Mesendoderm (in vitro differentiated cells): ENCODE measurements around the gene SAPCD1.

Source experiments
- DNase-seq: peaks from one replicate; pipeline ENCODE4 v3.0.0; 2013
- H2AK5ac ChIP-seq: 2 replicates; pipeline ENCODE4 v1.6.1; 2013; ENCODE audit warnings: low read length, inconsistent platforms
- H2BK120ac ChIP-seq: 2 replicates; pipeline ENCODE4 v1.6.1; 2013; ENCODE audit warnings: low read depth, mild to moderate bottlenecking, low read length, moderate library complexity, mixed read lengths
- H2BK15ac ChIP-seq: replicated peaks from 2 replicates; pipeline ENCODE4 v1.6.1; 2013; ENCODE audit warnings: low read depth, mild to moderate bottlenecking, moderate library complexity
- H2BK5ac ChIP-seq: 2 replicates; pipeline ENCODE4 v1.6.1; 2013; ENCODE audit warnings: low read length, inconsistent platforms
- H3K18ac ChIP-seq: 2 replicates; pipeline ENCODE4 v1.6.1; 2013; ENCODE audit warnings: mild to moderate bottlenecking, low read length, mixed read lengths
- H3K23ac ChIP-seq: one replicate; pipeline ENCODE4 v1.6.1; 2013; ENCODE audit warnings: low read length
- H3K27ac ChIP-seq: 2 replicates; pipeline ENCODE4 v1.5.1; 2013; ENCODE audit warnings: low read depth, mild to moderate bottlenecking, inconsistent platforms, low read length, moderate library complexity
- H3K27me3 ChIP-seq: 2 replicates; pipeline ENCODE4 v1.6.1; 2013; ENCODE audit warnings: low read length, control low read depth, mild to moderate bottlenecking, inconsistent platforms; ENCODE audit not compliant: insufficient read depth, poor library complexity
- H3K36me3 ChIP-seq: 2 replicates; pipeline ENCODE4 v1.6.1; 2013; ENCODE audit warnings: low read length, inconsistent platforms; ENCODE audit not compliant: control insufficient read depth, insufficient read depth
- H3K4ac ChIP-seq: one replicate; pipeline ENCODE4 v1.6.1; 2013; ENCODE audit warnings: low read depth, mild to moderate bottlenecking, low read length, moderate library complexity
- H3K4me1 ChIP-seq: 2 replicates; pipeline ENCODE4 v1.6.1; 2013; ENCODE audit warnings: low read depth, low read length, inconsistent platforms; ENCODE audit not compliant: control insufficient read depth
- H3K4me2 ChIP-seq: 2 replicates; pipeline ENCODE4 v1.6.1; 2013; ENCODE audit warnings: low read length
- H3K4me3 ChIP-seq: 2 replicates; pipeline ENCODE4 v1.5.1; 2013; ENCODE audit warnings: mild to moderate bottlenecking, low read length
- H3K56ac ChIP-seq: one replicate; pipeline ENCODE4 v1.6.1; 2013; ENCODE audit warnings: low read length
- H3K79me1 ChIP-seq: 2 replicates; pipeline ENCODE4 v1.6.1; 2013; ENCODE audit warnings: low read length, inconsistent platforms
- H3K79me2 ChIP-seq: 2 replicates; pipeline ENCODE4 v1.6.1; 2013; ENCODE audit warnings: mild to moderate bottlenecking, low read length; ENCODE audit not compliant: control insufficient read depth, insufficient read depth
- H3K9ac ChIP-seq: 2 replicates; pipeline ENCODE4 v1.6.1; 2013; ENCODE audit warnings: low read length, inconsistent platforms
- H4K5ac ChIP-seq: one replicate; pipeline ENCODE4 v1.6.1; 2013; ENCODE audit warnings: low read length
- H4K8ac ChIP-seq: one replicate; pipeline ENCODE4 v1.6.1; 2013; ENCODE audit warnings: low read depth, mild to moderate bottlenecking, control low read depth, low read length, moderate library complexity
- WGBS: extraction: QIAGEN DNeasy Blood & Tissue Kit; methylation state at CpG from one replicate; pipeline ENCODE4 v1.1.7; 2013; ENCODE audit warnings: low lambda C conversion rate, missing lambda C conversion rate; ENCODE audit not compliant: insufficient coverage; ENCODE audit errors: extremely low coverage; 5-methylcytosine and 5-hydroxymethylcytosine counted together

The SAPCD1 gene

DNA sequence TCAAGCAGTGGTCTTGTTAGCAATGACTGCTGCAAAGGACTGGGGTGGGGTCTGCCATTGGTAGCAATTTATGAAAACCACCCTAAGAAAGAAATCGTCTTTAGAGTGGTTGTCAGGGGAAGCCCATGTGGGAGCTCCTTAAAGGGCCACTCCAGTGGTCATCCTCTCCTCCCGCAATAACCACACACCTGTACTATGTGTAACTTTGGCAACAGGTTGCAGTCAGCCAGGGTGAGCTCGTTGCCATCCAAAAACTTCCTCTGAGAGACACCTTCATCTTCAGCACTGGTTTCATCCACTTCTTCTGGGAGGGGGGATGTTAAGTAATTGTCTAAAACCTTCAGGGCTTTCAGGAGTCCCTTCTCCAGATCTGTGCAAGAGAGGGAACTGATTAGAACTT lies 30.4 kb upstream of the SAPCD1 start:
- H3K4ac ChIP-seq = no peak overlapping the region
- no peak for DNase-seq
- no peak overlapping the region for H3K18ac ChIP-seq
- H2BK5ac ChIP-seq = no peak overlapping the region
- H3K23ac ChIP-seq = no peak overlapping the region
- H4K5ac ChIP-seq = no peak overlapping the region
- peaks cover 18% of the 10 kb centered on the region for H3K36me3 ChIP-seq
- H2AK5ac ChIP-seq = no peak overlapping the region
- no peak overlapping the region for H3K27ac ChIP-seq
- H3K79me1 ChIP-seq = peaks cover 21% of the 10 kb centered on the region
- no peak overlapping the region for H3K4me2 ChIP-seq
- H3K4me1 ChIP-seq = peaks cover 12% of the 10 kb centered on the region
- H4K8ac ChIP-seq = no peak overlapping the region
- H3K27me3 ChIP-seq = no peaks in the 10 kb centered on the region
- H2BK120ac ChIP-seq = no peak overlapping the region
- H3K4me3 ChIP-seq = no peak overlapping the region
- H3K79me2 ChIP-seq = peaks cover 32% of the 10 kb centered on the region
- no peak overlapping the region for H3K9ac ChIP-seq
- WGBS = no CpG with 5 or more reads among the region's 3 CpGs
- H3K56ac ChIP-seq = no peak overlapping the region
- no peak overlapping the region for H2BK15ac ChIP-seq

DNA sequence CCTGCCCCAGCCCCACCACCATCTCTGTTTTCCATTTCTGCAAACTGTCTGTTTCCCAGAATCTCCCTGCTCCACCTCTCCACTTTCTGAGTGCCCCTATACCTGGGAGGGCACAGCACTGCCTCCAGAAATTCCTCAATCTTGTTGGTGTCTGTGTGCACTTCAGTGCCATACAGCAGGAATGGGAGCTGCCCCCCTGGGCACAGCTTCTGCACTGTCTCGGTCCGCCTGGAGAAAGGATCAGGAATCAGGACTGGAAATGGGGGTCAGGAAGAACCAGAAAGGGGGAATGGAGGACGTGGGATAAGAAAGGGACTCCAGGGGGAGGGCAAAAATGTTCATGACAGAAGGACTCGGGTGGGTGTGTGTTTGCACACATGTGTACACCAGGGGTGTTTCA lies 28.7 kb upstream of the SAPCD1 start:
- no CpG with 5 or more reads among the region's 4 CpGs for WGBS
- H3K36me3 ChIP-seq = peaks cover 16% of the 10 kb centered on the region
- no peak overlapping the region for H3K18ac ChIP-seq
- H2BK120ac ChIP-seq = no peak overlapping the region
- H3K79me2 ChIP-seq = peaks cover 29% of the 10 kb centered on the region
- no peak overlapping the region for H3K4ac ChIP-seq
- H3K4me2 ChIP-seq = no peak overlapping the region
- H3K9ac ChIP-seq = peak overlapping the region; percentile 100
- peak overlapping the region; percentile 99 for H3K56ac ChIP-seq
- no peak overlapping the region for H4K5ac ChIP-seq
- H3K27me3 ChIP-seq = no peaks in the 10 kb centered on the region
- H2AK5ac ChIP-seq = peak overlapping the region; percentile 80
- peaks cover 20% of the 10 kb centered on the region for H3K4me1 ChIP-seq
- H3K27ac ChIP-seq = no peak overlapping the region
- no peak overlapping the region for H3K4me3 ChIP-seq
- H4K8ac ChIP-seq = no peak overlapping the region
- no peak for DNase-seq
- H2BK5ac ChIP-seq = no peak overlapping the region
- H3K23ac ChIP-seq = no peak overlapping the region
- H3K79me1 ChIP-seq = peaks cover 13% of the 10 kb centered on the region
- H2BK15ac ChIP-seq = no peak overlapping the region

DNA sequence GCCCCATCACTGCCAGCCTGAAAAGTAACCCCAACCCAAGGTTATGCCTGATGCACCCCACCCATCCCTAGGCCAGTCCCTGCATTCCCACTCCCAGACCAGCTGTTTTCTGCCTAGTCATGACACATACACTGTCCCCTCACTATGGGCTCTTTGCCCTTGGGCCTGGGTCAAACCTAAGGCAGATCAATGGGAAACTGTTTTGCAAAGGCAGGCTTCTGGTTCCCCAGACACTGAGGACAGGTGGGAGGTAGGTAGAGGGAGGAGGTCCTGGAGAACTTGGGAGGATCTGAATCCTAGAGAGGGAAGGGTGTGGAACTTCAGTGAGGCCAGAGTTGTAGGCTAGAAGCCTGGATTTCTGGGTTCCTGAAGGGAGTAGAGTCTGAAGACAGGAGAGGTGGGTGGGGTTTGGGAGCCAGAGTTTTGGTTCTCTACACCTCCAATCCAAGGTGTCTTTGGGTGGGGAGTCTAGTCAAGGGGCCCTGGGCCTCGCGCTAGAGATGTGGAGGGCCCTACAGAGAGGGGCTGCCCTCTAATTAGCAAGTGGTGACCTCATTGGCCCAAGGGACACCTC lies 28.1 kb upstream of the SAPCD1 start:
- peaks cover 22% of the 10 kb centered on the region for H3K4me1 ChIP-seq
- H3K56ac ChIP-seq = peak overlapping the region; percentile 99
- peaks cover 16% of the 10 kb centered on the region for H3K36me3 ChIP-seq
- peak overlapping the region; percentile 18 for H3K27ac ChIP-seq
- peaks cover 28% of the 10 kb centered on the region for H3K79me2 ChIP-seq
- no peak for DNase-seq
- H2BK120ac ChIP-seq = no peak overlapping the region
- H3K79me1 ChIP-seq = peaks cover 11% of the 10 kb centered on the region
- no peak overlapping the region for H3K4ac ChIP-seq
- peak overlapping the region; percentile 6 for H2BK5ac ChIP-seq
- peak overlapping the region; percentile 8 for H3K18ac ChIP-seq
- H3K9ac ChIP-seq = peak overlapping the region; percentile 100
- peak overlapping the region; percentile 80 for H2AK5ac ChIP-seq
- no peak overlapping the region for H4K8ac ChIP-seq
- no CpG with 5 or more reads among the region's 2 CpGs for WGBS
- no peak overlapping the region for H4K5ac ChIP-seq
- no peak overlapping the region for H3K23ac ChIP-seq
- H3K27me3 ChIP-seq = no peaks in the 10 kb centered on the region
- H3K4me3 ChIP-seq = peak overlapping the region; percentile 3
- peak overlapping the region; percentile 93 for H3K4me2 ChIP-seq
- no peak overlapping the region for H2BK15ac ChIP-seq

DNA sequence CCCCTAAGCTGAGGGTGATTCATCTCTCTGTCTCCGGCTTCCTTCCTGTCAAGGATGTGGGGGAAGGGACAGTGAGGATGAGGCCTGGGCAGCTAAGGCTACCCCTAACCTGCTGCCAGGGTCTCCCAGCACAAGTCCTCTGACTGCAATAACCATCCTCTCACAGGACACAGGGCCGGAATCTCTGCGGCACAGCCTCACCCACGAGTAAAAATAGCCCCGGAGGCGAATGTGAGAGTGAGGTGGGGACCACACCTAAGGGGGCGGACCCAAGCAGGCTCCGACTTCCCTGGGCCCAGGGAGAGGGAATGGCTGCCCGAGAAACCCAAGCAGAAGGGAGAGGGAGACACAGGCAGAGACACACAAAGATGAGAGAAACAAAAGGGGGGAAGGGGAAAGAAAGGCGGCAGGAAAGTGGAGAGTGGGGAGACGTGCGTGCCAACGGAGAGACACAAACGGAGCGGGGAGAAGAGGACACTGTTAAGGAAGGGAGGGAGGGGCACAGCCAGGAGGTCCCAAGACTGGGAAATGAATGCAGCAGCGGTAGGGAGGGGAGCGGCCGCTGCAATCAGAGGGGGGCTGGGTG lies 27.5 kb upstream of the SAPCD1 start:
- peak overlapping the region; percentile 99 for H3K56ac ChIP-seq
- peak overlapping the region; percentile 40 for H3K18ac ChIP-seq
- H3K79me2 ChIP-seq = peaks cover 28% of the 10 kb centered on the region
- H3K36me3 ChIP-seq = peaks cover 16% of the 10 kb centered on the region
- no peak overlapping the region for H2BK120ac ChIP-seq
- no peak overlapping the region for H2AK5ac ChIP-seq
- H3K9ac ChIP-seq = peak overlapping the region; percentile 100
- H3K4me2 ChIP-seq = peak overlapping the region; percentile 93
- H4K5ac ChIP-seq = no peak overlapping the region
- H3K27me3 ChIP-seq = no peaks in the 10 kb centered on the region
- peak overlapping the region; percentile 78 for H2BK5ac ChIP-seq
- H4K8ac ChIP-seq = no peak overlapping the region
- no CpG with 5 or more reads among the region's 18 CpGs for WGBS
- peak overlapping the region; percentile 85 for H3K27ac ChIP-seq
- no peak overlapping the region for H2BK15ac ChIP-seq
- DNase-seq = peak; percentile 96
- H3K4me1 ChIP-seq = peaks cover 22% of the 10 kb centered on the region
- peak overlapping the region; percentile 99 for H3K4me3 ChIP-seq
- H3K4ac ChIP-seq = peak overlapping the region; percentile 1
- peaks cover 11% of the 10 kb centered on the region for H3K79me1 ChIP-seq
- peak overlapping the region; percentile 83 for H3K23ac ChIP-seq

DNA sequence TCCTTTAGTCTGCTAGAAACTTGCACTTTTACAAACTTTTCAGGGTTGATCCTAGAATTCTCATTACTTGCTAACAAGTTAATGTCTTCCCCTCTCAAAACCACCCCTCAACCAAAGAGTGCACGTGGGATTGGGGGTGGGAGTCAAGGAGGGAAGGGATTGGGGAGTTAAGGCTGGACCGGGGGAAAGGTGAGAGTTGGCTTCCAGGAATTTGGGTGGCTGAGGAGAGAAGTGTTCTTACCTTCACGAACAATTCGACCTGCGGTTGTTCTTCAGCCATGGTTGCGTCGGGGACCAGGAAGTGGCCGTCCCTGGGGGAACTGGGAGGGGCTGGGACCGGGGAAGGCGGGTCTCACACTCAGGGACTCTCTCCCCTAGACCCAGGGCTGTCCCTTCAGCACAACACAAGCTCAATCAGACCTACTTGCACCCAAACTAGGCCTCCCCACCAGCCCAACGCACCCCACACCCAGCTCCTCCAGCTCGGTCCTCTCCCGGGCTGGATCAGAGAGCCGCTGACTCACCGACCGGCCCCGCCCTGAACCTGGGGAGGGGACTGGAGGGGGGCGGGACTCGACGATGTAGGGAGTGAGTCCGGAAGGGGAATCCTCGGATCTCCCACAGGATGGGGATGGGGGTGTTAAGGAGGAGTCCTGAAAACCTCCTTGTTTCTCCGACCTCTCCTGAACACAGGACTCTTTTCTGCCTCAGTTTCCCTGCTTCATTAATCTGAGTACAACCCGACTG lies 26.3 kb upstream of the SAPCD1 start, which contains the start of gene CLIC1:
CLIC1 (minus strand) TSS at position 510 of the 747 bp plus-strand sequence; CDS start at position 280, 230 bp downstream.
- H3K9ac ChIP-seq = peak within 1 kb of the TSS; percentile 100
- WGBS = no CpG with 5 or more reads among the region's 24 CpGs

More for the DNA sequence above, 26.3 kb upstream of the SAPCD1 start, which contains the start of gene CLIC1:
- H2AK5ac ChIP-seq = peak within 1 kb of the TSS; percentile 88
- peak within 1 kb of the TSS; percentile 93 for H3K4me2 ChIP-seq
- DNase-seq = peak; percentile 94
- peak within 1 kb of the TSS; percentile 85 for H3K27ac ChIP-seq
- H3K4me1 ChIP-seq = peaks cover 25% of the 10 kb centered on the region
- no peaks in the 10 kb centered on the region for H3K27me3 ChIP-seq
- H2BK15ac ChIP-seq = no peak within 1 kb of the TSS
- H3K79me1 ChIP-seq = peaks cover 11% of the 10 kb centered on the region
- no peak within 1 kb of the TSS for H4K5ac ChIP-seq
- no peak within 1 kb of the TSS for H4K8ac ChIP-seq
- H2BK5ac ChIP-seq = peak within 1 kb of the TSS; percentile 83
- H3K4me3 ChIP-seq = peak within 1 kb of the TSS; percentile 99
- H3K4ac ChIP-seq = peak within 1 kb of the TSS; percentile 74
- peaks cover 28% of the 10 kb centered on the region for H3K79me2 ChIP-seq
- peaks cover 16% of the 10 kb centered on the region for H3K36me3 ChIP-seq
- H3K18ac ChIP-seq = peak within 1 kb of the TSS; percentile 54
- no peak within 1 kb of the TSS for H2BK120ac ChIP-seq
- H3K23ac ChIP-seq = no peak within 1 kb of the TSS
- peak within 1 kb of the TSS; percentile 99 for H3K56ac ChIP-seq
